H9 (cell line): Measurements from ENCODE around the gene IL12RB2. TPM values are rescaled to one million over a fixed set of nuclear protein-coding genes. Genes with fewer than 3 reads are reported as not detected.
A peak's percentile ranks its signal among the peaks of the same experiment; 100 is the strongest.

Experiments
- DNase-seq: peaks from one replicate; pipeline ENCODE4 v3.0.0-alpha.2; 2017
- H2AFZ ChIP-seq: one replicate; pipeline ENCODE4 v1.6.1; 2013; ENCODE audit warnings: mild to moderate bottlenecking, low read length, control low read depth, moderate library complexity
- H2AK5ac ChIP-seq: 2 replicates; pipeline ENCODE4 v1.6.1; 2013; ENCODE audit warnings: low read length, control low read depth, mixed read lengths; ENCODE audit not compliant: insufficient read length
- H2BK120ac ChIP-seq: one replicate; pipeline ENCODE4 v1.6.1; 2013; ENCODE audit warnings: low read depth, mild to moderate bottlenecking, low read length, control low read depth, inconsistent platforms; ENCODE audit not compliant: poor library complexity, severe bottlenecking
- H2BK12ac ChIP-seq: 2 replicates; pipeline ENCODE4 v1.6.1; 2013; ENCODE audit warnings: low read length, control low read depth, mixed read lengths, low read depth; ENCODE audit not compliant: insufficient read length
- H2BK15ac ChIP-seq: 2 replicates; pipeline ENCODE4 v1.6.1; 2013; ENCODE audit warnings: low read depth, low read length, control low read depth
- H2BK20ac ChIP-seq: one replicate; pipeline ENCODE4 v1.6.1; 2013; ENCODE audit warnings: low read depth, mild to moderate bottlenecking, low read length, control low read depth, inconsistent platforms; ENCODE audit not compliant: poor library complexity, severe bottlenecking
- H2BK5ac ChIP-seq: 2 replicates; pipeline ENCODE4 v1.6.1; 2013; ENCODE audit warnings: low read length, control low read depth, mixed read lengths; ENCODE audit not compliant: insufficient read length
- H3K14ac ChIP-seq: 2 replicates; pipeline ENCODE4 v1.6.1; 2013; ENCODE audit warnings: low read length, control low read depth; ENCODE audit not compliant: insufficient read depth
- H3K18ac ChIP-seq: 2 replicates; pipeline ENCODE4 v1.6.1; 2013; ENCODE audit warnings: low read depth, mild to moderate bottlenecking, mixed read lengths, low read length, control low read depth; ENCODE audit not compliant: insufficient read length
- H3K23ac ChIP-seq: 2 replicates; pipeline ENCODE4 v1.6.1; 2013; ENCODE audit warnings: low read length, control low read depth, mixed read lengths, low read depth; ENCODE audit not compliant: insufficient read length
- H3K23me2 ChIP-seq: 2 replicates; pipeline ENCODE4 v1.6.1; 2013; ENCODE audit warnings: low read depth, mild to moderate bottlenecking, mixed read lengths, low read length, control low read depth; ENCODE audit not compliant: insufficient read length, poor library complexity, severe bottlenecking
- H3K27ac ChIP-seq: 2 replicates; pipeline ENCODE4 v1.5.1; 2013; ENCODE audit warnings: low read length, control low read depth, mixed read lengths, low read depth; ENCODE audit not compliant: insufficient read length
- H3K27me3 ChIP-seq: 2 replicates; pipeline ENCODE4 v1.6.1; 2013; ENCODE audit warnings: low read length, control low read depth, inconsistent platforms; ENCODE audit not compliant: insufficient read depth
- H3K4ac ChIP-seq: 2 replicates; pipeline ENCODE4 v1.6.1; 2013; ENCODE audit warnings: low read depth, mild to moderate bottlenecking, control low read depth, inconsistent platforms, low read length, moderate library complexity
- H3K4me1 ChIP-seq: 2 replicates; pipeline ENCODE4 v1.6.1; 2013; ENCODE audit warnings: low read length, control low read depth, inconsistent platforms; ENCODE audit not compliant: insufficient read depth
- H3K4me2 ChIP-seq: 2 replicates; pipeline ENCODE4 v1.6.1; 2013; ENCODE audit warnings: low read length, control low read depth, mixed read lengths; ENCODE audit not compliant: insufficient read length, insufficient read depth
- H3K56ac ChIP-seq: 2 replicates; pipeline ENCODE4 v1.6.1; 2013; ENCODE audit warnings: low read depth, mild to moderate bottlenecking, mixed read lengths, low read length, control low read depth; ENCODE audit not compliant: insufficient read length
- H3K79me1 ChIP-seq: 2 replicates; pipeline ENCODE4 v1.6.1; 2013; ENCODE audit warnings: low read depth, mild to moderate bottlenecking, moderate library complexity, low read length, control low read depth, inconsistent platforms; ENCODE audit not compliant: insufficient read depth, poor library complexity, severe bottlenecking
- H3K79me2 ChIP-seq: 2 replicates; pipeline ENCODE4 v1.6.1; 2013; ENCODE audit warnings: low read length, control low read depth, inconsistent platforms; ENCODE audit not compliant: insufficient read depth
- H3K9ac ChIP-seq: 2 replicates; pipeline ENCODE4 v1.6.1; 2013; ENCODE audit warnings: low read length, control low read depth, mixed read lengths; ENCODE audit not compliant: insufficient read length; ENCODE audit errors: extremely low read depth
- H3K9me3 ChIP-seq: one replicate; pipeline ENCODE4 v1.6.1; 2013; ENCODE audit warnings: low read depth, low read length, inconsistent platforms; ENCODE audit not compliant: control insufficient read depth
- H3T11ph ChIP-seq: one replicate; pipeline ENCODE4 v1.6.1; 2013; ENCODE audit warnings: mild to moderate bottlenecking, low read length, control low read depth, inconsistent platforms
- H4K20me1 ChIP-seq: one replicate; pipeline ENCODE4 v1.6.1; 2013; ENCODE audit not compliant: control insufficient read depth, insufficient read length, insufficient read depth
- H4K5ac ChIP-seq: 2 replicates; pipeline ENCODE4 v1.6.1; 2013; ENCODE audit warnings: low read depth, mild to moderate bottlenecking, mixed read lengths, low read length, control low read depth; ENCODE audit not compliant: insufficient read length
- H4K8ac ChIP-seq: replicated peaks from 2 replicates; pipeline ENCODE4 v1.6.1; 2013; ENCODE audit warnings: low read length, control low read depth, mixed read lengths, low read depth; ENCODE audit not compliant: insufficient read length
- H4K91ac ChIP-seq: 2 replicates; pipeline ENCODE4 v1.6.1; 2013; ENCODE audit warnings: low read depth, mild to moderate bottlenecking, moderate library complexity, mixed read lengths, low read length, control low read depth; ENCODE audit not compliant: insufficient read length
- H3K27ac Mint-ChIP-seq, 3 experiments: 2 replicates in 2 of 3; 3 replicates in 1 of 3; pipeline ENCODE4 v1.8.0; 2020 to 2021; ENCODE audit warnings: mixed read lengths in 3 of 3, mild to moderate bottlenecking in 1 of 3, moderate library complexity in 1 of 3
- H3K27me3 Mint-ChIP-seq: 2 replicates; pipeline ENCODE4 v1.8.0; 2021; ENCODE audit warnings: low read depth, mild to moderate bottlenecking, moderate library complexity, mixed read lengths
- H3K36me3 Mint-ChIP-seq, 3 experiments: 2 replicates in 2 of 3; 3 replicates in 1 of 3; pipeline ENCODE4 v1.8.0; 2020 to 2021; ENCODE audit warnings: low read depth in 3 of 3, mixed read lengths in 3 of 3; ENCODE audit not compliant: insufficient read depth in 1 of 3
- H3K4me1 Mint-ChIP-seq, 2 experiments: 2 replicates each; pipeline ENCODE4 v1.8.0; 2020; ENCODE audit warnings: mixed read lengths in 2 of 2
- H3K4me3 Mint-ChIP-seq, 2 experiments: 2 replicates in 1 of 2; 3 replicates in 1 of 2; pipeline ENCODE4 v1.8.0; 2020 to 2021; ENCODE audit warnings: mild to moderate bottlenecking in 2 of 2, mixed read lengths in 2 of 2, moderate library complexity in 1 of 2
- H3K9me3 Mint-ChIP-seq, 2 experiments: 2 replicates in 1 of 2; 3 replicates in 1 of 2; pipeline ENCODE4 v1.8.0; 2020; ENCODE audit warnings: mild to moderate bottlenecking in 2 of 2, mixed read lengths in 2 of 2, moderate library complexity in 1 of 2
- CTCF ChIP-seq: fragments of 200-600 bp; sonication (generic); conservative IDR thresholded peaks from 3 replicates; pipeline ENCODE4 v1.8.0; 2021; ENCODE audit warnings: antibody characterized with exemption, mild to moderate bottlenecking
- WGBS: extraction: QIAGEN DNeasy Blood & Tissue Kit; methylation state at CpG from one replicate; pipeline ENCODE4 v1.1.7; 2013; ENCODE audit warnings: missing lambda C conversion rate, low lambda C conversion rate, mixed read lengths; ENCODE audit not compliant: insufficient read length; ENCODE audit errors: extremely low coverage; 5-methylcytosine and 5-hydroxymethylcytosine counted together
- total RNA-seq: library from RNA; stranded (reverse); gene quantifications from 2 replicates; pipeline ENCODE4 v1.2.1, GENCODE V29; 2021

IL12RB2 gene
- total RNA-seq, 1 experiment from 2014 or later, result 0.77 TPM

- Mint-ChIP-seq H3K9me3 (no peaks in the 10 kb centered on the region), H3K4me1 (peaks cover 22 to 28% of the 10 kb centered on the region in 2 experiments), H3K27ac (peak overlapping the region in 1 of 3 experiments; percentile 81; a peak in 1 of 7 replicates), H3K4me3 (no peak overlapping the region), H3K36me3 (no peaks in the 10 kb centered on the region), H3K27me3 (peaks cover 28% of the 10 kb centered on the region)
- Histone ChIP-seq H2BK12ac (no peak overlapping the region), H3K9me3 (no peaks in the 10 kb centered on the region), H3K56ac (no peak overlapping the region), H3K23me2 (no peaks in the 10 kb centered on the region), H4K91ac (no peak overlapping the region), H3K18ac (no peak overlapping the region), H3K9ac (no peak overlapping the region), H2AK5ac (no peak overlapping the region), H2AFZ (no peak overlapping the region), H3K27ac (no peak overlapping the region), H4K20me1 (no peaks in the 10 kb centered on the region), H2BK120ac (no peak overlapping the region), H3K23ac (no peak overlapping the region), H3K79me2 (no peaks in the 10 kb centered on the region), H3T11ph (no peak overlapping the region), H4K8ac (no peak overlapping the region), H2BK20ac (no peak overlapping the region), H4K5ac (no peak overlapping the region), H3K79me1 (no peaks in the 10 kb centered on the region), H3K4me1 (no peaks in the 10 kb centered on the region), H3K27me3 (no peaks in the 10 kb centered on the region), H2BK5ac (no peak overlapping the region), H2BK15ac (no peak overlapping the region), H3K4me2 (no peak overlapping the region), H3K14ac (no peak overlapping the region), H3K4ac (no peak overlapping the region)
- WGBS, result no CpG with 5 or more reads among the region's 4 CpGs
- no peak for TF ChIP-seq CTCF
- DNase-seq, result no peak
Measured at GRCh38 chr1:67332653-67333529, 25.2 kb downstream of the IL12RB2 start.
